Right ventricle myocardium inferior (tissue), 1 donor: ENCODE measurements around the gene GTF2F1. TPM values are rescaled to one million over a fixed set of nuclear protein-coding genes. Genes with fewer than 3 reads are reported as not detected.
A peak's percentile ranks its signal among the peaks of the same experiment; 100 is the strongest.

Experiments
- ATAC-seq: fragments of 200-7000 bp; cut with Tn5 transposase; one replicate; pipeline ENCODE4 v1.9.1; 2020; ENCODE audit warnings: mild to moderate bottlenecking, moderate library complexity
- DNase-seq: peaks from one replicate; pipeline ENCODE4 v3.0.0; 2021; ENCODE audit errors: missing footprints
- intact Hi-C: fragments of 100-400 bp; cut with DNase I; formaldehyde crosslinking; loops from one replicate; pipeline ENCODE4 v1.11.0; 2022
- total RNA-seq: library from RNA; stranded (reverse); fragmentation: NEBNext Ultra II Directional; extraction: Animal tissue kit (Norgen Biotek cat#: 25700); gene quantifications from one replicate; pipeline ENCODE4 v1.2.1, GENCODE V29; 2021
- donor health status: DM: no; HTN: yes; CAD: no; lungs with severe emphysema.

GTF2F1 gene
- total RNA-seq, 1 donor from 2014 or later = 29.6 TPM

GRCh38 chr19:6396305-6396704 lies 3.3 kb upstream of the GTF2F1 start:
- intact Hi-C loops = no loop called here
- ATAC-seq (no peak), DNase-seq (peak; percentile 45)

GRCh38 chr19:6394831-6395230 lies 1.9 kb upstream of the GTF2F1 start:
- DNase-seq = no peak
- intact Hi-C loops = no loop called here
- ATAC-seq = no peak

GRCh38 chr19:6393983-6394412 lies 1.0 kb upstream of the GTF2F1 start:
- ATAC-seq (no peak), DNase-seq (no peak)
- intact Hi-C loops = loop anchor here (1.0 to 2.0 kb wide), 2 partner anchors 21 to 33 kb away; partner anchors contain the start of genes ALKBH7 and CLPP

GRCh38 chr19:6392221-6393073 lies 517 bp downstream of the GTF2F1 start:
- ATAC-seq (no peak), DNase-seq (peak; percentile 35)
- intact Hi-C loops = loop anchor here (1.0 to 2.0 kb wide), 2 partner anchors 20 to 31 kb away; partner anchors contain the start of genes ALKBH7 and CLPP

- intact Hi-C loops = no loop called here
- ATAC-seq (no peak), DNase-seq (no peak)
Observed at GRCh38 chr19:6387372-6387771, 5.6 kb downstream of the GTF2F1 start.

- no peak for DNase-seq
- intact Hi-C loops = no loop called here
- ATAC-seq = no peak
Observed at GRCh38 chr19:6384381-6384780, 8.6 kb downstream of the GTF2F1 start.

- intact Hi-C loops = no loop called here
- DNase-seq (no peak), ATAC-seq (no peak)
Observed at GRCh38 chr19:6383188-6383587, 9.8 kb downstream of the GTF2F1 start.

GRCh38 chr19:6381030-6381750 lies 11.8 kb downstream of the GTF2F1 start:
- no peak for ATAC-seq
- intact Hi-C loops = no loop called here
- DNase-seq = no peak

- no peak for DNase-seq
- intact Hi-C loops = no loop called here
Observed at GRCh38 chr19:6379744-6380143, 13.2 kb downstream of the GTF2F1 start.

GRCh38 chr19:6378486-6378885 lies 14.5 kb downstream of the GTF2F1 start:
- ATAC-seq = no peak
- intact Hi-C loops = no loop called here
- no peak for DNase-seq

More at GRCh38 chr19:6379744-6380143, 13.2 kb downstream of the GTF2F1 start:
- ATAC-seq = no peak

- DNase-seq (no peak), ATAC-seq (no peak)
- intact Hi-C loops = no loop called here
Observed at GRCh38 chr19:6378041-6378440, 14.9 kb downstream of the GTF2F1 start.

GRCh38 chr19:6376512-6377190 lies 16.3 kb downstream of the GTF2F1 start:
- DNase-seq (no peak), ATAC-seq (no peak)
- intact Hi-C loops = no loop called here

- no peak for ATAC-seq
- no peak for DNase-seq
- intact Hi-C loops = no loop called here
Observed at GRCh38 chr19:6375411-6376010, 17.5 kb downstream of the GTF2F1 start, which contains the start of gene PSPN. Gene PSPN (minus strand): TSS chr19:6375933. CDS start chr19:6375849, 84 bp downstream.

- intact Hi-C loops = no loop called here
Observed at GRCh38 chr19:6374711-6375410, 18.1 kb downstream of the GTF2F1 start.

GRCh38 chr19:6374161-6374709 lies 18.7 kb downstream of the GTF2F1 start:
- DNase-seq (no peak), ATAC-seq (no peak)
- intact Hi-C loops = no loop called here

More at GRCh38 chr19:6374711-6375410, 18.1 kb downstream of the GTF2F1 start:
- no peak for ATAC-seq
- no peak for DNase-seq

- DNase-seq (no peak), ATAC-seq (no peak)
- intact Hi-C loops = loop anchor here (1.0 to 2.0 kb wide), 3 partner anchors 19 to 469 kb away; partner anchors contain the start of genes GTF2F1 and VMAC
Observed at GRCh38 chr19:6373813-6374108, 19.2 kb downstream of the GTF2F1 start.

- intact Hi-C loops = loop anchor here (1.0 to 2.0 kb wide), 3 partner anchors 20 to 469 kb away; partner anchors contain the start of genes GTF2F1 and VMAC
- DNase-seq (peak; percentile 100), ATAC-seq (peak; percentile 90)
Observed at GRCh38 chr19:6373096-6373812, 19.7 kb downstream of the GTF2F1 start.
